ENCODE results near the gene ABCB6.

Gene ABCB6

GRCh38 chr2:219252084-219252483, 33.3 kb upstream of the ABCB6 start:
- no peaks in the 10 kb centered on the region for H3K36me3 ChIP-seq (ENCODE audit: low read length)
- TF ChIP-seq CTCF (IDR thresholded peaks at IDR 0.05; ENCODE audit: insufficient read depth, low read length, poor library complexity, severe bottlenecking): no peak
- no peak for TF ChIP-seq EZH2phosphoT487 (conservative IDR thresholded peaks at IDR 0.05; ENCODE audit: low read length)
- H3K9me2 ChIP-seq (replicated peaks; ENCODE audit: insufficient read depth, low read length): no peaks in the 10 kb centered on the region
- peak overlapping the region; percentile 63 for H3K4me3 ChIP-seq (ENCODE audit: insufficient read depth, low read length, poor library complexity, severe bottlenecking)
- H4K20me1 ChIP-seq (ENCODE audit: low read depth, low read length): no peaks in the 10 kb centered on the region
- peak overlapping the region; percentile 70; the same call in 1 of the 2 replicates for H3K27ac ChIP-seq (ENCODE audit: low read depth, low read length)
- peak overlapping the region; percentile 70 for H3K4me2 ChIP-seq (ENCODE audit: low read depth, low read length, poor library complexity, severe bottlenecking)
- H3K9me3 ChIP-seq (ENCODE audit: insufficient read depth, low read length): no peaks in the 10 kb centered on the region
- peaks cover 20% of the 10 kb centered on the region; the same call in 1 of the 2 replicates for H3K79me2 ChIP-seq (ENCODE audit: insufficient read depth, low read length)
- H3K9ac ChIP-seq (ENCODE audit: low read length): peak overlapping the region; percentile 72
- no peaks in the 10 kb centered on the region for H3K27me3 ChIP-seq (ENCODE audit: low read length)
- H3F3A ChIP-seq (ENCODE audit: insufficient read depth): peaks cover 8% of the 10 kb centered on the region
- H2AFZ ChIP-seq (ENCODE audit: low read depth, low read length, severe bottlenecking): no peak overlapping the region

DNA sequence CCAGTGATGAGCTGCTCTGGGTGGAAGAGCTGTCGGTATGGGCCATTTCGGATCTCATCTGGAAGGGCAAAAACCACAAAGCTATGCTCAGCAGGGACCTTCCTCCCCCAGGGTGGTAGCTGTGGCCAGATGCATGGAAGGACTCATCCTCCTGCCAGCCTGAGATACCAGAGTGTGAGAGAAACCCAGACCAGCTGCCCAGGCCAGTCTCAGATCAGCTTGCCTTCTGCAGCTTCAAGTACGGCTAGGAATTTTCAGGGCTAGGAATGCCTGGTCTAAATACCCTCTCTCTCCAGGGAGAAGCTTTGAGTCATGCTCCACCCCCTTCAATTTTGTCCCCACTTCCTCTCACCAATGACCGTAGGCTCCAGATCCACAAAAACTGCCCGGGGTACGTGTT, 32.9 kb upstream of the ABCB6 start:
- Histone ChIP-seq H3K4me3 (ENCODE audit: insufficient read depth, low read length, poor library complexity, severe bottlenecking) (no peak overlapping the region), H3K36me3 (ENCODE audit: low read length) (no peaks in the 10 kb centered on the region), H3F3A (ENCODE audit: insufficient read depth) (peaks cover 8% of the 10 kb centered on the region), H3K79me2 (ENCODE audit: insufficient read depth, low read length) (peaks cover 20% of the 10 kb centered on the region; the same call in 1 of the 2 replicates), H2AFZ (ENCODE audit: low read depth, low read length, severe bottlenecking) (no peak overlapping the region), H3K27me3 (ENCODE audit: low read length) (no peaks in the 10 kb centered on the region), H4K20me1 (ENCODE audit: low read depth, low read length) (no peaks in the 10 kb centered on the region), H3K9me3 (ENCODE audit: insufficient read depth, low read length) (no peaks in the 10 kb centered on the region), H3K4me2 (ENCODE audit: low read depth, low read length, poor library complexity, severe bottlenecking) (peak overlapping the region; percentile 70), H3K9ac (ENCODE audit: low read length) (no peak overlapping the region), H3K27ac (ENCODE audit: low read depth, low read length) (no peak overlapping the region), H3K9me2 (replicated peaks; ENCODE audit: insufficient read depth, low read length) (no peaks in the 10 kb centered on the region)
- no peak for TF ChIP-seq EZH2phosphoT487 (conservative IDR thresholded peaks at IDR 0.05; ENCODE audit: low read length)
- TF ChIP-seq CTCF (IDR thresholded peaks at IDR 0.05; ENCODE audit: insufficient read depth, low read length, poor library complexity, severe bottlenecking): no peak

DNA sequence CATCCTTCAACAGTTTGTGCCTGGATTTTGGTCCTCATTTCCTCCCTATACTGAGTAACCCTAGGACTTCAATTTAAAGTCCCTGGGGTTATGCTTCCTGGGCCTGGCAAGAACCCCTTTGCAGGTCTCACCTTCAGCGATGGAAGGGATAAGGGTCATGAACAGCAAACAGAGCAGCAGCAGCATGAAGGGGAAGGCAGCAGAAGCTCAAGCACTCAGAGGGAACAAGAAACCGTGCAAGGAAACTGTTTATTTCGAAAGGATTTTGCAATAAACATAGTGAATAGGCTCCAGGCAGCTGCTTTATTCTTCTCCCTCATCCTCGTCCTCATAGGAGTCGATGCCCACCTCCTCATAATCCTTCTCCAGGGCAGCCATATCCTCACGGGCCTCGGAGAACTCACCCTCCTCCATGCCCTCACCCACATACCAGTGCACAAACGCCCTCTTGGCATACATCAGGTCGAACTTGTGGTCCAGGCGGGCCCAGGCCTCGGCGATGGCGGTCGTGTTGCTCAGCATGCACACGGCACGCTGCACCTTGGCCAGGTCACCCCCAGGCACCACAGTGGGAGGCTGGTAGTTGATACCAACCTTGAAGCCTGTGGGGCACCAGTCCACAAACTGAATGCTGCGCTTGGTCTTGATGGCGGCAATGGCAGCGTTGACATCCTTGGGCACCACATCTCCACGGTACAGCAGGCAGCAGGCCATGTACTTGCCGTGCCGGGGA, 31.5 kb upstream of the ABCB6 start:
- Histone ChIP-seq H2AFZ (ENCODE audit: low read depth, low read length, severe bottlenecking) (no peak overlapping the region), H3K36me3 (ENCODE audit: low read length) (no peaks in the 10 kb centered on the region), H3F3A (ENCODE audit: insufficient read depth) (peaks cover 8% of the 10 kb centered on the region), H3K4me3 (ENCODE audit: insufficient read depth, low read length, poor library complexity, severe bottlenecking) (no peak overlapping the region), H3K79me2 (ENCODE audit: insufficient read depth, low read length) (peaks cover 20% of the 10 kb centered on the region; the same call in 1 of the 2 replicates), H3K4me2 (ENCODE audit: low read depth, low read length, poor library complexity, severe bottlenecking) (peak overlapping the region; percentile 39), H3K9ac (ENCODE audit: low read length) (peak overlapping the region; percentile 29; the same call in 1 of the 2 replicates), H3K9me2 (replicated peaks; ENCODE audit: insufficient read depth, low read length) (no peaks in the 10 kb centered on the region), H3K27me3 (ENCODE audit: low read length) (no peaks in the 10 kb centered on the region), H4K20me1 (ENCODE audit: low read depth, low read length) (no peaks in the 10 kb centered on the region), H3K9me3 (ENCODE audit: insufficient read depth, low read length) (no peaks in the 10 kb centered on the region), H3K27ac (ENCODE audit: low read depth, low read length) (peak overlapping the region; percentile 66)
- TF ChIP-seq CTCF (IDR thresholded peaks at IDR 0.05; ENCODE audit: insufficient read depth, low read length, poor library complexity, severe bottlenecking): no peak
- TF ChIP-seq EZH2phosphoT487 (conservative IDR thresholded peaks at IDR 0.05; ENCODE audit: low read length): no peak
